A549 (cell line): Measurements from ENCODE around the gene FRY. TPM values are rescaled to one million over a fixed set of nuclear protein-coding genes. Genes with fewer than 3 reads are reported as not detected.

Source experiments
- ATAC-seq, 2 experiments: fragments of 200-7000 bp in 1 of 2; fragments of >200 bp in 1 of 2; cut with Nextera tagmentation in 1 of 2; cut with Tn5 transposase in 1 of 2; 3 replicates each; pipeline versions ENCODE4 v1.8.0 to v1.9.1; 2018 to 2020; ENCODE audit warnings: mild to moderate bottlenecking in 1 of 2, moderate library complexity in 1 of 2
- CTCF ChIA-PET: fragments of 300-600 bp; sonication (Branson Sonifier 250); formaldehyde crosslinking; extraction: SDS; loops from one replicate; lab custom pipeline; 2021; ENCODE audit warnings: antibody characterized with exemption, inconsistent platforms; lab: Yijun Ruan, JAX
- POLR2A ChIA-PET: fragments of 350-600 bp; formaldehyde crosslinking; extraction: SDS; loops from one replicate; lab custom pipeline; 2021; ENCODE audit warnings: antibody characterized with exemption, inconsistent platforms; lab: Yijun Ruan, JAX
- DNase-seq, 2 experiments: peaks; one replicate each; pipeline versions ENCODE4 v3.0.0 to v3.0.0-alpha.2; 2011 to 2016; ENCODE audit warnings: low read depth in 1 of 2, low spot score in 1 of 2
- FAIRE-seq: peaks from 2 replicates; lab custom pipeline; 2011; peaks lifted over from hg19 to GRCh38; lab: Jason Lieb, UNC
- H3K27ac ChIP-seq, 2 experiments: fragments of >200 bp; sonication (Bioruptor Twin); formaldehyde crosslinking; 3 replicates each; pipeline ENCODE4 v1.5.1; 2016 to 2017
- H3K4me1 ChIP-seq: fragments of >200 bp; sonication (Bioruptor Twin); formaldehyde crosslinking; 3 replicates; pipeline ENCODE4 v1.6.1; 2016
- H3K4me2 ChIP-seq: fragments of >200 bp; sonication (Bioruptor Twin); formaldehyde crosslinking; 3 replicates; pipeline ENCODE4 v1.6.1; 2016
- H3K4me3 ChIP-seq: fragments of >200 bp; sonication (Bioruptor Twin); formaldehyde crosslinking; 3 replicates; pipeline ENCODE4 v1.5.1; 2016
- H3K9me3 ChIP-seq: fragments of >200 bp; sonication (Bioruptor Twin); formaldehyde crosslinking; 3 replicates; pipeline ENCODE4 v1.6.1; 2016
- ATOH8 ChIP-seq: fragments of 250-450 bp; sonication (Bioruptor Pico); IDR thresholded peaks from 2 replicates; pipeline ENCODE4 v1.5.0; 2020; ENCODE audit warnings: low read depth, mild to moderate bottlenecking, moderate library complexity
- CBX8 ChIP-seq: fragments of 200-600 bp; sonication (generic); IDR thresholded peaks from 2 replicates; pipeline ENCODE4 v1.6.1; 2016
- ELK1 ChIP-seq: fragments of 150-350 bp; IDR thresholded peaks from 2 replicates; pipeline ENCODE4 v1.6.1; 2014; ENCODE audit warnings: low read depth, mild to moderate bottlenecking, low read length
- FOSB ChIP-seq: fragments of 250-450 bp; sonication (Bioruptor Pico); IDR thresholded peaks from 2 replicates; pipeline ENCODE4 v1.5.0; 2020; ENCODE audit warnings: mild to moderate bottlenecking, moderate library complexity
- GATA3 ChIP-seq: IDR thresholded peaks from 2 replicates; pipeline ENCODE4 v1.6.1; 2012; ENCODE audit warnings: borderline replicate concordance
- HDAC2 ChIP-seq: fragments of 200-600 bp; sonication (generic); IDR thresholded peaks from 2 replicates; pipeline ENCODE4 v1.6.1; 2016
- PBX3 ChIP-seq: IDR thresholded peaks from 2 replicates; pipeline ENCODE4 v1.6.1; 2012
- RARB ChIP-seq: fragments of 250-450 bp; sonication (Bioruptor Pico); IDR thresholded peaks from 2 replicates; pipeline ENCODE4 v1.8.0; 2021; ENCODE audit warnings: mild to moderate bottlenecking, moderate library complexity
- REST ChIP-seq: fragments of 200-600 bp; sonication (generic); IDR thresholded peaks from 2 replicates; pipeline ENCODE4 v1.6.1; 2016; ENCODE audit warnings: antibody characterized with exemption, mild to moderate bottlenecking, moderate library complexity
- RNF2 ChIP-seq: fragments of 200-600 bp; sonication (generic); IDR thresholded peaks from 2 replicates; pipeline ENCODE4 v1.6.1; 2016; ENCODE audit warnings: low read depth, mild to moderate bottlenecking, antibody characterized with exemption, moderate library complexity, borderline replicate concordance
- SREBF2 ChIP-seq: fragments of 450-650 bp; IDR thresholded peaks from 2 replicates; pipeline ENCODE4 v1.6.1; 2014; ENCODE audit warnings: mild to moderate bottlenecking, moderate library complexity
- WGBS: methylation state at CpG from one replicate; pipeline ENCODE4 v1.1.6; 2017; ENCODE audit errors: missing lambda C conversion rate; 5-methylcytosine and 5-hydroxymethylcytosine counted together
- polyA plus RNA-seq, 4 experiments: library from polyadenylated mRNA; depleted of rRNA in 3 of 4; stranded (reverse); fragments of >200 nt; fragmentation: RNase III in 1 of 4; extraction: RNeasy Plus Mini Kit Qiagen cat#74134 plus additional on column Dnase treatment in 1 of 4; gene quantifications; 2 replicates in 3 of 4; 3 replicates in 1 of 4; pipeline ENCODE4 v1.2.3, GENCODE V29; 2011 to 2017

FRY gene
- polyA plus RNA-seq, 2 of the 4 experiments (the other 2 are of a cell fraction) = 0.08 to 0.26 TPM

GRCh38 chr13:32262619-32263018 is 231.0 kb downstream of the FRY start (continued):
- TF ChIP-seq REST (no peak), ATOH8 (CRISPR knock-in tag) (no peak), HDAC2 (no peak)

GRCh38 chr13:32264407-32264806 is 232.8 kb downstream of the FRY start:
- no peak for FAIRE-seq
- no peak overlapping the region for H3K27ac ChIP-seq

GRCh38 chr13:32265726-32266125 is 234.2 kb downstream of the FRY start:
- Histone ChIP-seq H3K9me3 (no peaks in the 10 kb centered on the region), H3K4me2 (no peak overlapping the region), H3K4me3 (no peak overlapping the region), H3K4me1 (no peaks in the 10 kb centered on the region), H3K27ac (no peak overlapping the region)
- DNase-seq (no peak), FAIRE-seq (no peak), ATAC-seq (no peak)
- CTCF ChIA-PET = interaction anchor here (1.8 kb wide), 1 partner anchor 11 kb away, joined by 6 read pairs; no protein-coding TSS in a partner anchor
- no peak for TF ChIP-seq ELK1
- TF ChIP-seq GATA3 = no peak
- no peak for TF ChIP-seq RARB (CRISPR knock-in tag)
- no peak for TF ChIP-seq PBX3
- TF ChIP-seq SREBF2 = no peak
- no peak for TF ChIP-seq RNF2
- TF ChIP-seq REST = no peak
- POLR2A ChIA-PET = no interaction called here
- WGBS = 4% methylated on average over 2 of the region's 2 CpGs

More at GRCh38 chr13:32264407-32264806, 232.8 kb downstream of the FRY start:
- Histone ChIP-seq H3K4me1 (no peaks in the 10 kb centered on the region), H3K4me2 (no peak overlapping the region), H3K4me3 (no peak overlapping the region)
- CTCF ChIA-PET = interaction anchor here (1.8 kb wide), 1 partner anchor 10 kb away, joined by 6 read pairs; no protein-coding TSS in a partner anchor
- no peak for DNase-seq
- ATAC-seq = no peak
- TF ChIP-seq FOSB (CRISPR knock-in tag) (no peak), CBX8 (no peak)
- TF ChIP-seq, all 56 proteins: peak for 0
- POLR2A ChIA-PET = no interaction called here
- no peaks in the 10 kb centered on the region for H3K9me3 ChIP-seq
